GM12878 (cell line): Measurements from ENCODE around the gene NCAPD2. TPM values are rescaled to one million over a fixed set of nuclear protein-coding genes. Genes with fewer than 3 reads are reported as not detected.

Source experiments
- ATAC-seq: fragments of 200-7000 bp; cut with Tn5 transposase; 3 replicates; pipeline ENCODE4 v1.9.1; 2020; ENCODE audit warnings: mild to moderate bottlenecking, moderate library complexity
- BruUV-seq: library from RNA; stranded (reverse); fragments of 400-500 nt; replicated peaks from 2 replicates; lab custom pipeline; 2021; lab: Mats Ljungman, UMichigan
- CTCF ChIA-PET: fragments of 300-600 bp; sonication (Branson Sonifier 250); formaldehyde crosslinking; extraction: SDS; loops from one replicate; lab custom pipeline; 2021; ENCODE audit warnings: inconsistent platforms; lab: Yijun Ruan, JAX
- POLR2A ChIA-PET: fragments of 350-600 bp; formaldehyde crosslinking; extraction: SDS; loops from one replicate; lab custom pipeline; 2021; ENCODE audit warnings: inconsistent platforms; lab: Charles Lee
- RAD21 ChIA-PET: fragments of 300-600 bp; sonication (Branson Sonifier 250); formaldehyde crosslinking; loops from one replicate; lab custom pipeline; 2023; ENCODE audit warnings: antibody characterized with exemption; ENCODE audit not compliant: unreplicated experiment; lab: Charles Lee
- SMC1A ChIA-PET: fragments of 300-600 bp; sonication (Branson Sonifier 250); formaldehyde crosslinking; loops from one replicate; lab custom pipeline; 2023; ENCODE audit not compliant: unreplicated experiment, uncharacterized antibody; lab: Charles Lee
- DNase-seq: peaks from one replicate; pipeline ENCODE4 v3.0.0-alpha.2; 2011; ENCODE audit warnings: low read depth, low spot score
- FAIRE-seq: peaks from 3 replicates; lab custom pipeline; 2011; peaks lifted over from hg19 to GRCh38; lab: Jason Lieb, UNC
- H2AFZ ChIP-seq: 2 replicates; pipeline ENCODE4 v1.6.0; 2011; ENCODE audit warnings: low read depth, low read length, control low read depth; ENCODE audit not compliant: control insufficient read depth
- H3K27ac ChIP-seq: 2 replicates; pipeline ENCODE4 v1.5.1; 2011; ENCODE audit warnings: control low read depth; ENCODE audit not compliant: control insufficient read depth, insufficient read depth
- H3K27me3 ChIP-seq, 2 experiments: replicated peaks in 1 of 2; 2 replicates each; pipeline versions ENCODE4 v1.6.0 to v1.6.1; 2011; ENCODE audit warnings: low read length in 1 of 2; ENCODE audit not compliant: control insufficient read depth in 2 of 2, insufficient read depth in 2 of 2
- H3K36me3 ChIP-seq, 2 experiments: 2 replicates each; pipeline ENCODE4 v1.5.1; 2011; ENCODE audit warnings: low read length in 1 of 2; ENCODE audit not compliant: control insufficient read depth in 2 of 2, insufficient read depth in 2 of 2
- H3K4me1 ChIP-seq: 2 replicates; pipeline ENCODE4 v1.6.1; 2011; ENCODE audit warnings: mild to moderate bottlenecking, low read length, moderate library complexity, mixed read lengths; ENCODE audit not compliant: control insufficient read depth, insufficient read depth
- H3K4me2 ChIP-seq: 2 replicates; pipeline ENCODE4 v1.6.0; 2011; ENCODE audit warnings: control low read depth; ENCODE audit not compliant: control insufficient read depth, insufficient read depth
- H3K4me3 ChIP-seq: fragments of 200-600 bp; sonication (generic); 2 replicates; pipeline ENCODE4 v1.5.1; 2016
- H3K79me2 ChIP-seq: 2 replicates; pipeline ENCODE4 v1.6.0; 2011; ENCODE audit warnings: low read length; ENCODE audit not compliant: control insufficient read depth, insufficient read depth
- H3K9ac ChIP-seq: 2 replicates; pipeline ENCODE4 v1.8.0; 2011; ENCODE audit warnings: low read length, control low read depth, mixed read lengths; ENCODE audit not compliant: control insufficient read depth, insufficient read depth
- H3K9me3 ChIP-seq: replicated peaks from 3 replicates; pipeline ENCODE4 v1.5.1; 2011; ENCODE audit warnings: mild to moderate bottlenecking, low read length; ENCODE audit not compliant: control insufficient read depth, insufficient read depth
- H4K20me1 ChIP-seq: 2 replicates; pipeline ENCODE4 v1.6.0; 2011; ENCODE audit not compliant: control insufficient read depth, insufficient read depth
- ATF7 ChIP-seq: fragments of 450-650 bp; IDR thresholded peaks from 2 replicates; pipeline ENCODE4 v1.6.1; 2016; ENCODE audit warnings: low read depth, mild to moderate bottlenecking
- CHD1 ChIP-seq: IDR thresholded peaks from 2 replicates; pipeline ENCODE4 v1.6.1; 2012; ENCODE audit warnings: low read depth, low read length, improper control_type of control experiment
- EED ChIP-seq: sonication (generic); IDR thresholded peaks from 2 replicates; pipeline ENCODE4 v1.6.1; 2016; ENCODE audit warnings: antibody characterized with exemption, low read depth
- EGR1 ChIP-seq, 2 experiments: IDR thresholded peaks; 1 replicate in 1 of 2; 2 replicates in 1 of 2; pipeline ENCODE4 v1.6.1; 2011 to 2012; ENCODE audit warnings: low read depth in 2 of 2, low read length in 2 of 2, borderline replicate concordance in 1 of 2, mild to moderate bottlenecking in 1 of 2, moderate library complexity in 1 of 2
- FOXM1 ChIP-seq: IDR thresholded peaks from 2 replicates; pipeline ENCODE4 v1.6.1; 2012; ENCODE audit warnings: low read depth, mild to moderate bottlenecking, inconsistent platforms, low read length, moderate library complexity
- JUND ChIP-seq: IDR thresholded peaks from 2 replicates; pipeline ENCODE4 v1.6.1; 2012; ENCODE audit warnings: low read depth, mild to moderate bottlenecking, low read length, improper control_type of control experiment, moderate library complexity
- KDM1A ChIP-seq: fragments of 200-600 bp; sonication (generic); IDR thresholded peaks from 2 replicates; pipeline ENCODE4 v1.6.1; 2016; ENCODE audit warnings: borderline replicate concordance
- MXI1 ChIP-seq: fragments of 150-350 bp; IDR thresholded peaks from 2 replicates; pipeline ENCODE4 v1.6.1; 2011; ENCODE audit warnings: low read depth, mild to moderate bottlenecking, inconsistent platforms, low read length, improper control_type of control experiment
- NFYB ChIP-seq: IDR thresholded peaks from 2 replicates; pipeline ENCODE4 v1.6.1; 2011; ENCODE audit warnings: low read depth, mild to moderate bottlenecking, low read length, improper control_type of control experiment, moderate library complexity; ENCODE audit not compliant: insufficient read depth
- NR2C1 ChIP-seq: fragments of 450-650 bp; IDR thresholded peaks from 2 replicates; pipeline ENCODE4 v1.6.1; 2017; ENCODE audit warnings: antibody characterized with exemption, mild to moderate bottlenecking, moderate library complexity
- NR2C2 ChIP-seq: IDR thresholded peaks from 2 replicates; pipeline ENCODE4 v1.6.1; 2011; ENCODE audit warnings: borderline replicate concordance, low read depth; ENCODE audit not compliant: control insufficient read depth, insufficient read length
- PKNOX1 ChIP-seq: fragments of 450-650 bp; IDR thresholded peaks from 2 replicates; pipeline ENCODE4 v1.6.1; 2016; ENCODE audit warnings: mild to moderate bottlenecking
- RUNX3 ChIP-seq: IDR thresholded peaks from 2 replicates; pipeline ENCODE4 v1.6.1; 2012; ENCODE audit warnings: low read length, inconsistent platforms
- SMAD1 ChIP-seq: fragments of 450-650 bp; IDR thresholded peaks from 2 replicates; pipeline ENCODE4 v1.6.1; 2018; ENCODE audit warnings: mild to moderate bottlenecking, low read depth; ENCODE audit not compliant: partially characterized antibody
- SMAD5 ChIP-seq: IDR thresholded peaks from 2 replicates; pipeline ENCODE4 v1.6.1; 2016; ENCODE audit warnings: antibody characterized with exemption, low read depth
- SUZ12 ChIP-seq: fragments of 200-600 bp; sonication (generic); IDR thresholded peaks from one replicate; pipeline ENCODE4 v1.6.1; 2018; ENCODE audit warnings: antibody characterized with exemption, mild to moderate bottlenecking; ENCODE audit not compliant: unreplicated experiment
- YY1 ChIP-seq: IDR thresholded peaks from 2 replicates; pipeline ENCODE4 v1.6.1; 2011; ENCODE audit warnings: low read depth, mild to moderate bottlenecking, low read length
- ZNF217 ChIP-seq: fragments of 450-650 bp; IDR thresholded peaks from 2 replicates; pipeline ENCODE4 v1.6.1; 2017; ENCODE audit warnings: antibody characterized with exemption, mild to moderate bottlenecking
- WGBS: methylation state at CpG from one replicate; pipeline ENCODE4 v1.1.6; 2016; ENCODE audit warnings: low lambda C conversion rate; ENCODE audit not compliant: insufficient replicate concordance, insufficient coverage; ENCODE audit errors: missing lambda C conversion rate; 5-methylcytosine and 5-hydroxymethylcytosine counted together
- in situ Hi-C: fragments of 300-500 bp; cut with MboI; formaldehyde crosslinking; loops from 9 replicates; pipeline ENCODE4 v1.14.3; 2018; ENCODE audit warnings: mixed read lengths
- intact Hi-C: fragments of 100-400 bp; cut with micrococcal nuclease; formaldehyde crosslinking; loops from one replicate; pipeline ENCODE4 v1.14.2; 2022; ENCODE audit not compliant: unreplicated experiment
- polyA plus RNA-seq, 11 experiments: library from polyadenylated mRNA; depleted of rRNA in 4 of 11; unstranded in 6 of 11; stranded (reverse) in 5 of 11; fragments of >200 nt; fragmentation: Nextera tagmentation in 4 of 11; fragmentation: Illumina TruSeq in 1 of 11; extraction: Ambion mirVana in 4 of 11; extraction: Trizol in 1 of 11; gene quantifications; 1 replicate in 1 of 11; 2 replicates in 10 of 11; pipeline versions ENCODE4 v1.2.1 to v1.2.3, GENCODE V29; 2011 to 2016; ENCODE audit warnings: inconsistent platforms in 2 of 11, missing spikeins in 2 of 11, low read depth in 1 of 11
- total RNA-seq, 4 experiments: library from RNA; depleted of rRNA in 3 of 4; stranded (reverse); fragments of >200 nt in 3 of 4; fragmentation: Illumina TruSeq in 1 of 4; extraction: Trizol in 1 of 4; gene quantifications; 2 replicates each; pipeline versions ENCODE4 v1.2.1 to v1.2.3, GENCODE V29; 2013 to 2021
- TF ChIP-seq, protein P1 (sequence below): fragments of 450-650 bp; IDR thresholded peaks from 2 replicates; pipeline ENCODE4 v1.6.1; 2017; ENCODE audit warnings: low read depth, mild to moderate bottlenecking, moderate library complexity

NCAPD2 gene
- total and polyA plus RNA-seq, 10 of the 15 experiments (the other 5 are each of a cell fraction or from before 2014, with no cell fraction given), result 24.2 to 160 (median 110) TPM

- Histone ChIP-seq H2AFZ (no peak overlapping the region), H3K4me1 (no peaks in the 10 kb centered on the region), H3K79me2 (no peaks in the 10 kb centered on the region), H3K27me3 (no peaks in the 10 kb centered on the region), H3K4me2 (no peak overlapping the region), H4K20me1 (no peaks in the 10 kb centered on the region), H3K27ac (no peak overlapping the region), H3K9me3 (no peaks in the 10 kb centered on the region; the same call in 2 of the 3 replicates), H3K36me3 (no peaks in the 10 kb centered on the region), H3K9ac (no peak overlapping the region), H3K4me3 (no peak overlapping the region)
- in situ Hi-C loops (no loop called here), intact Hi-C loops (no loop called here)
- ChIA-PET RAD21 (no interaction called here), CTCF (no interaction called here), SMC1A (no interaction called here), POLR2A (no interaction called here)
- 75% methylated on average over 20 of the region's 20 CpGs for WGBS
- no peak for ATAC-seq
- no peak for FAIRE-seq
- TF ChIP-seq ATF7 (no peak), RUNX3 (no peak), JUND (no peak), NR2C1 (no peak), ZNF217 (no peak), EGR1 (IDR thresholded peaks at IDR 0.05; ENCODE audit: borderline replicate concordance in 1 of 2, low read depth in 2 of 2, low read length in 2 of 2) (no peak), NR2C2 (no peak), FOXM1 (no peak), SUZ12 (no peak), MXI1 (no peak), CHD1 (no peak), YY1 (no peak), EED (no peak), NFYB (no peak), SMAD1 (no peak), SMAD5 (no peak), KDM1A (no peak), PKNOX1 (no peak)
- TF ChIP-seq, protein P1, sequence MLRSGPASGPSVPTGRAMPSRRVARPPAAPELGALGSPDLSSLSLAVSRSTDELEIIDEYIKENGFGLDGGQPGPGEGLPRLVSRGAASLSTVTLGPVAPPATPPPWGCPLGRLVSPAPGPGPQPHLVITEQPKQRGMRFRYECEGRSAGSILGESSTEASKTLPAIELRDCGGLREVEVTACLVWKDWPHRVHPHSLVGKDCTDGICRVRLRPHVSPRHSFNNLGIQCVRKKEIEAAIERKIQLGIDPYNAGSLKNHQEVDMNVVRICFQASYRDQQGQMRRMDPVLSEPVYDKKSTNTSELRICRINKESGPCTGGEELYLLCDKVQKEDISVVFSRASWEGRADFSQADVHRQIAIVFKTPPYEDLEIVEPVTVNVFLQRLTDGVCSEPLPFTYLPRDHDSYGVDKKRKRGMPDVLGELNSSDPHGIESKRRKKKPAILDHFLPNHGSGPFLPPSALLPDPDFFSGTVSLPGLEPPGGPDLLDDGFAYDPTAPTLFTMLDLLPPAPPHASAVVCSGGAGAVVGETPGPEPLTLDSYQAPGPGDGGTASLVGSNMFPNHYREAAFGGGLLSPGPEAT, result no peak
- no peak for DNase-seq
- BruUV-seq, result no TSS peak
Observed at GRCh38 chr12:6478416-6478815, 15.5 kb upstream of the NCAPD2 start.
